Measurements from ENCODE around the gene F11R.

- TF ChIP-seq CTCF (conservative IDR thresholded peaks at IDR 0.05 in 1 of 2, IDR thresholded peaks at IDR 0.05 in 1 of 2; ENCODE audit: low read depth in 1 of 2, low read length in 2 of 2) (no peak), EZH2 (IDR thresholded peaks at IDR 0.05; ENCODE audit: low read length, missing control alignments) (no peak)
Observed at GRCh38 chr1:161051219-161051618, 30.3 kb upstream of the F11R start.

Data from fibroblast of lung (primary cell).